K562 (cell line): ENCODE results near the gene NFATC3.

Experiments
- CTCF ChIP-seq, 3 experiments: IDR thresholded peaks in 2 of 3; conservative IDR thresholded peaks in 1 of 3; 2 replicates each; pipeline ENCODE4 v1.5.1; 2011 to 2012; ENCODE audit warnings: low read length in 3 of 3, mild to moderate bottlenecking in 3 of 3, control low read depth in 2 of 3, improper control_type of control experiment in 1 of 3, inconsistent platforms in 1 of 3, low read depth in 1 of 3, mixed read lengths in 1 of 3, moderate library complexity in 1 of 3; ENCODE audit not compliant: insufficient read depth in 2 of 3
- EZH2 ChIP-seq: IDR thresholded peaks from 2 replicates; pipeline ENCODE4 v1.6.1; 2012; ENCODE audit warnings: low read depth, mild to moderate bottlenecking, inconsistent platforms, low read length, borderline replicate concordance
- FIP1L1 ChIP-seq: fragments of 200-400 bp; formaldehyde crosslinking; IDR thresholded peaks from 2 replicates; pipeline ENCODE4 v1.6.1; 2018; ENCODE audit warnings: mild to moderate bottlenecking, low read depth, low read length; ENCODE audit not compliant: poor library complexity, severe bottlenecking
- FOS ChIP-seq: IDR thresholded peaks from 3 replicates; pipeline ENCODE4 v1.6.1; 2011; ENCODE audit not compliant: insufficient read length; ENCODE audit errors: extremely low read depth
- HMG20A ChIP-seq: fragments of 450-650 bp; formaldehyde crosslinking; conservative IDR thresholded peaks from 2 replicates; pipeline ENCODE4 v1.4.0; 2020; ENCODE audit warnings: mild to moderate bottlenecking, mixed read lengths
- MXD1 ChIP-seq: fragments of 250-450 bp; sonication (Bioruptor Pico); IDR thresholded peaks from 2 replicates; pipeline ENCODE4 v1.8.0; 2021; ENCODE audit warnings: borderline replicate concordance, mild to moderate bottlenecking, moderate library complexity; ENCODE audit not compliant: poor library complexity, severe bottlenecking
- POLR2AphosphoS2 ChIP-seq: IDR thresholded peaks from 2 replicates; pipeline ENCODE4 v1.6.1; 2012; ENCODE audit warnings: low read length, improper control_type of control experiment
- SMC3 ChIP-seq: conservative IDR thresholded peaks from 2 replicates; pipeline ENCODE4 v1.6.1; 2011; ENCODE audit warnings: low read depth, low read length, improper control_type of control experiment; ENCODE audit not compliant: insufficient read depth
- TAF1 ChIP-seq: IDR thresholded peaks from 2 replicates; pipeline ENCODE4 v1.6.1; 2011; ENCODE audit warnings: mild to moderate bottlenecking, low read length, moderate library complexity; ENCODE audit not compliant: insufficient read depth, control insufficient read depth, severe bottlenecking; ENCODE audit errors: extremely low read depth
- ZBTB34 ChIP-seq: fragments of 250-450 bp; sonication (Bioruptor Pico); IDR thresholded peaks from 2 replicates; pipeline ENCODE4 v1.8.0; 2021; ENCODE audit warnings: mild to moderate bottlenecking, moderate library complexity
- ZBTB43 ChIP-seq: sonication (generic); formaldehyde crosslinking; IDR thresholded peaks from 2 replicates; pipeline ENCODE4 v1.8.0; 2023; ENCODE audit warnings: mild to moderate bottlenecking, missing genetic modification reagents

- no peak for TF ChIP-seq FIP1L1
- no peak for TF ChIP-seq POLR2AphosphoS2
- no peak for TF ChIP-seq HMG20A (CRISPR knock-in tag)
- TF ChIP-seq ZBTB43 = no peak
- no peak for TF ChIP-seq CTCF (IDR thresholded peaks at IDR 0.05 in 2 of 3, conservative IDR thresholded peaks at IDR 0.05 in 1 of 3; ENCODE audit: insufficient read depth in 2 of 3, low read depth in 1 of 3, low read length in 3 of 3)
- no peak for TF ChIP-seq SMC3
- TF ChIP-seq EZH2 = no peak
- TF ChIP-seq MXD1 (CRISPR knock-in tag) = no peak
- no peak for TF ChIP-seq FOS
- no peak for TF ChIP-seq ZBTB34 (CRISPR knock-in tag)
- TF ChIP-seq TAF1 = no peak
These were observed 28.0 kb downstream of the NFATC3 start for GRCh38 chr16:68113059-68113761.
